NCI-H460 (cell line): Measurements from ENCODE around the gene PHACTR3. TPM values are rescaled to one million over a fixed set of nuclear protein-coding genes. Genes with fewer than 3 reads are reported as not detected.
"Not testable (repeated sequence)": the region's sequence is repeated elsewhere in the genome, so short reads cannot be mapped to it uniquely, and the experiment has no call there.

Experiments
- DNase-seq: peaks from one replicate; pipeline ENCODE4 v3.0.0-alpha.2; 2016; ENCODE audit warnings: low read depth; ENCODE audit errors: extremely low read depth
- polyA plus RNA-seq: library from polyadenylated mRNA; depleted of rRNA; stranded (reverse); fragments of >200 nt; gene quantifications from 2 replicates; pipeline ENCODE4 v1.2.3, GENCODE V29; 2014; cell fraction: nucleus; rRNA removed
- total RNA-seq: library from RNA; depleted of rRNA; stranded (reverse); fragments of >200 nt; shearing (Covaris generic); gene quantifications from 2 replicates; pipeline ENCODE4 v1.2.3, GENCODE V29; 2014; rRNA removed

The PHACTR3 gene
- not detected in 2 replicates for total RNA-seq
- not detected in 2 replicates for polyA plus RNA-seq

DNA sequence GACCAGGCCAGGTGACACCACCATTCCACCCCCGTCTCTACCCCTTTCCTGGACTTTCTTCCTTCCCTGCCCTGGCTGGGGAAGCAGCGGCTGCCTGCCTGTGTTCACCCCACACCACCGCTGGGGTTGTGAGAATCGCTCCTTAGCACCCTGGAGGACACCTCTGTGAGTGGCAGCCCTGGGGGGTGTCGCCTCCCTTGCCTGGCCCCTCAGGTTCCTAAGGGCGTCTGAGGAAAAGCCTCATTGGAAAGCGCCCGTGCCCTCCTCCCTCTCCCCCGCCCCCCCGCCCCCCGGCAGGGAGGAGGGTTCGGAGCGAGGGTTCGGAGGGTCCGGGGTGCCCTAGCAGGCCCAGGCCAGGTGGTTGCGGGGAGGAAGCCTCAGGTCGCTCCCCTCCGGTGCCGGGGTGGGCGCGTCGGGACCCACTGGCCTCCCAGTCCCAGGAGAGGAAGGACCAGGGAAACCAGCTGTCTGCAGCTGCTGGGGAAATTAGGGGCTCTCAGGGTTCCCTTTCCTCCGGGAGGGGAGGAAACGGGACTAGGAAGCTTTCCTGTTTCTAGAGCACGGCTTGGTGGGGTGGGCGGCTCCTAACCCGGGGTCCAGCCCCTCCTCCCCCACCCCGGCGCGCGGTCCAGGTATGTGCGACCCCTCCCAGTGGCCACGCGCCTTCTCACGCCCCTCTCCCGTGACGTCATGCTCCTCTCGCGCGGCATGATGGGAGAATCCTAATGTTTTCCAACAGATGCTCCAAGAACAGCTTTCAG, at the start of gene PHACTR3:
PHACTR3 (plus strand) TSS at position 760 of the 761 bp plus-strand sequence. CDS start 475 bp downstream, outside the sequence.
- no peak for DNase-seq

DNA sequence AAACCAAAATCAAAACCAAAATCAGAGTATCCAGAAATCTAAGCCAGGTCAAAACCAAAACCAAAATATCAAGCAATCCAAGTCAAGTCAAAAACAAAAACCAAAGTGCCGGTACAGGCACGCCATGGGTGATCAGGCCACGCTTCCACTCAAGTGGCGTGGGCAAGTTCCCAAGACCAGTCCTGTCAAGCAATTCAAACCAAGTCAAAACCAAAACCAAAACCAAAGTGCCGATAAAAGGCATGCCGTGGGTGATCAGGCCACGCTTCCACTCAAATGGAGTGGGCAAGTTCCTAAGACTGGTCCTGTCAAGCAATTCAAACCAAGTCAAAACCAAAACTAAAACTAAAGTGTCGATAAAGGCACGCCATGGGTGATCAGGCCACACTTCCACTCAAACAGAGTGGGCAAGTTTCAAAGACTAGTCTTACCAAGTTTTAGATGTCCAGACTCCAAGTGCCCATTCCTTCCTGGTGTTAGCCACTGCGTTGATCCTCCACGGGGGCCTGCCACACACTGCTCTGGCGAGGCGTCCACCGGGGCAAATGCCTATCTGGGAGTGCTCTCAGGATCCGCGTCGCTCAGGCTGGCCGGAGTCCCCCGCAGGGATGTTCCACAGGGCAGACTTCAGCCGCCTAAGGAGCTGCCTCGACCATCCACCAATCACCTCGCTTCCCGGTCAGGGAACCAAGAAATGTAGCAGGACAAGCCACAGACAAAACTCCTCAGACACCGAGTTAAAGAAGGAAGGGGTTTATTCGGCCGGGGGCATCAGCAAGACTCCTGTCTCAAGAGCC, 46.4 kb upstream of the PHACTR3 start:
- not testable (repeated sequence) for DNase-seq

DNA sequence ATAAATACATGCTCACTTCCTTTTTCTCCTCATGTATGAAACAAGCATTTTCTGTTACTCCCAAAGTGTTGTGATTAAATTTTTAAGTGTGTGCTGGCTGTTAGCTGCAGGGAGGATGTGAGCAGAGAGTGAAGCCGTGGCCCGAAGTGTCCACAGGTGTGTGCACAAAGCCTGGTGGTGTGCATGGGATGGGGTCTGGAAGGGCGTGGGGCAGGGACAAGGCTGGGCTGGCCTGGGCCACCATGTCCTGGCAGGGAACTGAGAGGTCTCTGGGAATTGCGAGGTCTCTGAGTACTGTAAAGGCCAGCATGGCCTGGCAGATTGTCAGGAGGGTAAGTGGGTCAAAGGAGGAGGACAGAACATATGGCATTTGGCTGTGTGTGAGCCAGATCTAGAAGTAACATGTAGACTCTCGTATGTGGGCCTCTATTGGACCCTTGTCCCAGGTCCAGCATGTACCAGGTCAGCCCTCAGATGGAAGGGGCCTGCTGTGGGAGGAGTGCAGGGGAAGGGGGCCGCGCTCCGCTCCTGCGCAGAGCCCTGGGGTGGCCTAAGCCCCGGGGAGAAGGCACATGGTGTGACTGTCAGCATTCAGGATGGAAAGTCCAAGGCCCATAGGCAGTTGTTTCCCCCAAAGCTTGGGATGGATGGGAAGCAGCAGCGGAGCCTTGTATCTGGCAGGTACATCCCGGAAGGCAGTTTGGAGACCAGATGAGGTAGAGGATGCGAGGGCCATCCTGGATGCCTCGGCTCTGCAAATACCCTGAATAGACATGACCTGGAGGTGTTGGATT, 45.1 kb upstream of the PHACTR3 start:
- DNase-seq, result no peak

DNA sequence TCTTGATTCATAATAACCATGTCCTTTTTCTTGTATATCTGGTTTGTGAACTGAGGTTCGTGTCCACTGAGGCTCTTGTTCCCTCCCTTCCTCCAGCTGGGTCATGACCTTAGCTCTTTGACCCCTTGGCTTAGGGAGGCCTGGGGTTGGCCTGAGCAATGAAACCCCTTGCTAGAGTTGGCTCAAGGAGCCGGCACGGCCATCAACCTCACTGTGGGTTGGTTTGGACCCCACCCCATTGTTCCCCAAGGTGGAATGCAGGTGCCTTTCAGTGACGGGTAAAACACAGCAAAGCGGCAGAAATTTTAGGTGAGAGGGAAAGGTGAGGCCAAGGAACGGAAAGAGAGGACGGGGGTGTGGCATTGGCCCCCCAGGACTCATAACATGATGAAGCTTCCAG, 44.5 kb upstream of the PHACTR3 start:
- DNase-seq, result no peak

DNA sequence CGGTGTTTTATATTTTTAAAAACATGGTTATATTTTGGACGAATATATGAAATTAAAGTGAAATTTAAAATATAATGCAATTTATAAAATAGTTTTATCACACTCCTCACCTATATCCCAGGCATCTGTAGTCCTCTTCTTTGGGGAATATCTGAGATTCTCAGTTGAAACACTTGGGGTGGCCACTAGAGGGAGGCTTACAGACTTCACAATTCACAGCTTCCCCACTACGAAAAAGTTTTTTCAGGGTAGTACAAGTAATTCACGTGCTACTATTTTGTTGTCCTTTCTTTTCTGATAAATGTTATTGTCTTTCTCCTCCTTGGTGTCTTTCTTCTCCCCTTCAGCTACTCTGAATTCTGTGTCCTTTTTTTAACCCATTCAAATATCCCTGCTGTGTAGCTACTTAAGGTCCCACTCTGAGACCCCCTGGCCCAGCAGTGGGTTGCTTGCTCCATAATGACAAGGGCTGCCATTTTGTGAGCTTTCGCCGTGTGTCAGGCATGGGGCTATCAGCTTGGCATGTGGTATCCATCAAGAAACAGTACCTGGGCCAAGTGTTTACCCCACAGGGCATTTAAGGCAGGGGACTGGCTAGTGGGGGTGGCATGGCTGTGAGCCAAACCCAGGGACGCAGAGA, 43.6 kb upstream of the PHACTR3 start:
- DNase-seq, result peak; percentile 36

DNA sequence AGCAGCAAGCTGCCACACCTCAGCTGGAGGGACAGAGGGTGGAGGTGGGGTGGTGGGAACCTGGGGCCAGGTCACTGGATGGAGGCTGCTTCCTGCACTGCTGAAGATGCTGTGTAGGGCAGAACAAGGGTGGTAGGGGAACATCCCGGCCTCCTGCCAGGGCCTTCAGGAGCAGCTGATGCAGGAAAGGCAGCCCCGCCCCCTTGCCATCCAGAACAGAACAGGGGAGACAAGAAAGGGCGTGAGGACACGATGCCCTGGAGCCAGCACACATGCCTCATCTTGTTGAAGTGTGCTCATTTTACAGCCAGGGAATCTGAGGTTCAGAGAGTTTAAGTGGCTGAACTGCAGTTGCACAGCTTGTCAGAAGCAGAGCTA, 43.1 kb upstream of the PHACTR3 start:
- DNase-seq, result no peak

DNA sequence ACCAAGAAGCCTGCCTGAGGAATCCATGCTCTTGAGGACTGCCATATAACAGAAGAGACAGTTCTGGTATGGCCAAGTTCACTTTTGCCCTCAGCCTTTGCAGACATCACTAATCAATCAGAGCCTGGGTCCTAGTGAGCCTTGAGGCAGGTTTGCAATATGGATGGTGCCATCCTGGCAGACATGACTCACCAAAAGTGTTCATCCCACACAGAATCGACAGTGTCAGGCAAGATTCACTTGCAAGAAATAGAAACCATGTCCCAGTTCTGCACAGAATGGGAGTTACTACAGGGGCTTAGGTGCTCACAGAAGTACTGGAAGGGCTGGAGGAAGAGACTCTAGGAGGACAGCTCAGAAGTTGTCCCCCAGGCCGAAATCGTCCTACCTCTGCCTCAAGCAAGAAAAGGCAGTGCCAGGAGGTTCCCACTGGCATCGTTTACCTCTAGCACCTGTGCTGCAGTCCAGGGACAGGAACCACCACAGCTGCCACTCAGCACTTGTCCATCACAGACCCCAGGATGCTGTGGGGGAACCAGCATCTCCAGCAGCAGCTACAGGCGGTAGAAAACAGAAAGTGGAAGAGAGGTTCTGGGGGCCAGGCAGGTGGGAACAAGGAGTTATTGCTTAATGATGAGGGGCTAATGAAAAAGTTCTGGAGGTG, 42.6 kb upstream of the PHACTR3 start:
- no peak for DNase-seq

DNA sequence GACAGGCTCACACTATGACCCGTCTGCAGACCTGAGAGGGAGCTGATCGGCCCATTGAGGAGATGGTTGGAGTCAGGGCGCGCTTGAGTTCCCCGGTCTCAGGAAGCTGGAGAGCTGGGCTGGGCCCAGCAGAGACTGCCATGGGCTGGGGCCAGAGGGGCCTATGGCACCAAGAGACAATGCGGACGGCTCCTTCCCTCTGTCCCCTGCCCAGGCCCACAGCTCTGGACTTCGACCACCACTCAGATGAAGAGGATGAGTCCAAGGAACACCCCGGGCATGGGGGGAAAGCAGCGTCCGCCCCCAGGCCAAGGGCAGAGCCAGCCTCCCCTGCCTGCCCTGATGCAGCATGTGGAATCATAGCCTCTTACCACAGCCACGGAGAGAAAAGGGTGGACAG, 40.2 kb upstream of the PHACTR3 start:
- no peak for DNase-seq

DNA sequence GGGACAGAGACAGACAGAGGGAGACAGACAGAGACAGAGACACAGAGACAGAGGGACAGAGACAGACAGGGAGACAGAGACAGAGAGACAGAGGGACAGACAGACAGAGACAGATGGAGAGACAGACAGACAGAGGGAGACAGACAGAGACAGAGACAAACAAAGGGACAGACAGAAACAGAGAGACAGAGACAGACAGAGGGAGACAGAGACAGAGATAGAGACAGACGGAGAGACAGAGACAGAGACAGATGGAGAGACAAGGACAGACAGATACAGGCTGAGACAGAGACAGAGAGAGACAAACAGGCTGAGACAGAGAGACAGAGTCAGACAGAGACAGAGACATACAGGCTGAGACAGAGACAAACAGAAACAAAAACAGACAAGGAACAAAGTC, 39.4 kb upstream of the PHACTR3 start:
- no peak for DNase-seq

DNA sequence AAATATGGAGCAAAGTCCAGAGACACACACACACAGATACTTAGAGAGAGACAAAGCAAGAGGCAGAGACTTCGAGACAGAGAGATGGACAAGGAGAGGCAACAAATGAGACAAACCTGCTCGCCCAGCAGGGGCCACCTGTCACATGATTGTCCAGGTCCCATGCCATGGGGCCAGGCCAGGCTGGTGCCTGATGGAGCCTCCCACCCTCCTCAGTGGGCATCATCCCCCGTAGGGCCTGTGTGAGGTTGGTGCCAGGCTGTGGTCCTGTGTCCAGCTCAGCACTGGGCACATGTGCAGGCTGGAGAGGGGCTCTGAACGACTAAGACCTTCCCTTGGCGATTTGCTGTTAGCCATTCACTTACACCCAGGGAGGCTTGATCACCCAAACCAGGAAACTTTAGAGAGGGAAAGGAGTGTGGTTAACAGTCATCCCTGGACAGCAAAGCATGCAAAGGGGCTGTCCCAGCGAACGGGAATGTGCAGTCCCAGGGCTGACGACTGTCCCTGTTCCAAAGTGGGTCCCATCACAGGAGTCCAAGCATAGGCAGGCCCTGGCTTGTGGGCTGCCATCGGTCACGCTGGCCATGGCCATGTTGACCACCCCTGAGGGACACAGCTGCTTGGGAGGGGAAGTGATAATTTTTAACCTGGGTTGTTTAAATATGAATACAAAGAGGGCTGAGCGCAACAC, 38.4 kb upstream of the PHACTR3 start:
- no peak for DNase-seq

DNA sequence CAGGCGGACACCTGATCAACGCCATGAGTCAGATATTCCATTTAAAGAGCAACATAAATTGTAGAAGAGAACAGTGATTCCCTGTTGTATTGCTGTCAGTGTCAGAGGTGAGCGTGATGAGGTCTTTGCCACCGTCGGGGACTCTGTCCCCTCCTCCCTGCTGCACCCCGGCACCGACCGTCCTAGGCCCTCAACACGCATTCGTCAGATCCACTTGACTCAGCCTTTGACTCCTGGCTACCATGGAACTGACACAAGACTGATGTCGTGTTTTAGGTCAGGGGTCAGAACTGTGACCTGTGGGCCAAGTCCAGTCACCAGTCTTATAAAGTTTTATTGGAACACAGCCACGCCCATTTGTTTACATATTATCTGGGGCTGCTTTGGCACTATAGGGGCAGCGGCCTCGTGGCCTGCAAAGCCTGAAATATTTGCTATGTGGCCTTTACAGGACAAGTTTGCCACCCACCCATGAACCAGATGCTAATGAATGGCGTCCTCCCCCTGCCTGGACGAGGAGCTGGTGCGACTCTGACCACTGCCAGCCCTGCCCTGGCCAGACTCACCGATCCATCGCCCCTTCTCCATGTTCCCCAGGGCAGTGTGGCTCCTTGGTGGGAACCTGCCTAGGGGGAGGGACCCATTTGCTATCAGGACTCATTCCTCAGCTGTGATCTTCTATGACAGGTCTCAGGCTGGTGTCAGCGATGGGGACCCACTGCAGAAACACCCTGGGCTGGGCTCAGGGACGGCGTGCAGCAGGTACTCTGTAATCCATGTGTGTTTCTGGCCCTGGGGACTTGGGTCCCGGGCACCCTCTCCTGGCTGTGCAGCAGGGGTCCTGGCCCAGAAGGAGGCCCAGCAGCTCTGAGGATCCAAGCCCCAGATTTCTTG, 37.5 kb upstream of the PHACTR3 start:
- no peak for DNase-seq

DNA sequence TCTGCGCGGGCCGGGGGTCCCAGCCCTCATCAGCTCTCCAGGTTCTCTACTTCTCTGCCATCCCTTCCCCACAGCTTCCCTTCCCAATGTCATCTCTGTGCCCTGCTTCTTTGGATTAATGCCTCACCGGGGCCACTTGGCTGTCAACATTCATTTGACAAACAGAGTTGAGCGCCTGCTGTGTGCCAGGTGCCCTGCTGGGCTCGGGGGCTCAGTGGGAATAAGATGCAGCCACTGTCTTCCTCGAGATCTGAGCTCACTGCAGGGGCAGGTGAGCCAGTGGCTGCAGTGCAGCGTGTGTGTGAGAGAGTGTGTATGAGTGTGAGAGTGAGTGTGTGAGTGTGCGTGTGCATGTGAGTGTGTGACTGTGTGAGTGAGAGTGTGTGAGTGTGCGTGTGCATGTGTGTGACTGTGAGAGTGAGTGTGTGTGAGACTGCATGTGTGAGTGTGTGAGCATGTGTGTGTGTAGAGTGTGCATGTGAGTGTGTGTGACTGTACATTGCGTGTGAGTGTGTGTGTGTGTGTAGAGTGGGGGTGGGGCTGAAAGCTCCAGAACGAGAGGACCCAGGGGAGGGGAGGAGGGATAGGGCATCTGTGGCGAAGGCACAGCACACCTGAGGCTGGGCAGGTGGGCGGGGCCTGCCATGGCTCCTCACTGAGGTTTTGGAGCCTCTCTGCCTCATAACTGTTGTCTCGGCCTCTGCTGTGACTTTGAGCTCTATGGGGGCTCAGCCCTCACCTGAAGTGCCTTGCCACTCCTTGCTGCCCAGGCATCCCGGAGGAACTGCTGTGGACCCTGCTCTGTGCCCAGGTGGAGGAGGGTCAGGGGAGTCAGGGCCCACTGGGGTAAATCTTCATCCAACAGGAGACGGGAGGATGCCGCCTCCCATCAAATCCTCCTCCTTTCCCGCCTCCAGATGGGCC, 36.5 kb upstream of the PHACTR3 start:
- DNase-seq, result no peak

DNA sequence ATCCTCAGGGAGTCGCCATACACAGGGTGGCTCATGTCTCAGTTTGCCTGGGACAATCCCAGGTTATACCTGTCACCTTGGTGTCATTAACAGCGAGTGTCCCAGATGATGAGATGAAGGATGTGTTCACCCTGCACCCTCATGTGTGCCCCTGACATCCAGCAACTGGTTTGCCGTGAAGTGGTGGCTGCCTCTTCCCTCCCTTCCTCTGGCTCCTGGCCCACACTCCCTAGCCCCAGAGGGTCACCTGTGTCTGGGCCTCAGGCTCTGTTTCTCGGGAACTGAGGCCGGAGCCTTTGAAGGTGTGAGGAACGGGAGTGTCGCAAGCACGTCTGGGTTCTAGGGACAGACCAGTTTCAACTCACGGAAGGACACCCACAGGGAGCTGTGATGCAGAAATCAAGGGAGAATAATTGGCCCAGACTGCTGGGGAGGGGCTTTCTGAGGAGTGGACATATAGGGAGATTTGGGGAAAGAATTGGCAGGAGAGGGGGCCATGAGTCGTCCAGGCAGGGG, 35.8 kb upstream of the PHACTR3 start:
- no peak for DNase-seq

DNA sequence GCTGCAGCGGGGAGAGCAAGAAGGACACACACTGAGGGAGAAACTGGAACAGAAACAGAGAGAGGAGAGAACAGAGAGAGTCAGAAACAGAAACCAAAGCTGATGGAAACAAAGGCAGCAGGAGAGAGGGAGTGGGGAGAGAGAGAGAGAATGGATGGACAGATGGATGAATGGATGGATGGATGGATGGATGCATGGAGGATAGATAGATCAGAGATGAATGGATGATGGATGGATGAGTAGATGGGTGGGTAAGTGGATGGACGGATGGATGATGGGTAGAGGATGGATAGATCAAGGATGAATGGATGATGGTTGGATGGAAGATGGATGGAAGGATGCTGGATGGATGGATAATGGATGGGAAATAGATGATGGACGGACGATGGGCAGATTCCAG, 35.0 kb upstream of the PHACTR3 start:
- DNase-seq, result no peak

DNA sequence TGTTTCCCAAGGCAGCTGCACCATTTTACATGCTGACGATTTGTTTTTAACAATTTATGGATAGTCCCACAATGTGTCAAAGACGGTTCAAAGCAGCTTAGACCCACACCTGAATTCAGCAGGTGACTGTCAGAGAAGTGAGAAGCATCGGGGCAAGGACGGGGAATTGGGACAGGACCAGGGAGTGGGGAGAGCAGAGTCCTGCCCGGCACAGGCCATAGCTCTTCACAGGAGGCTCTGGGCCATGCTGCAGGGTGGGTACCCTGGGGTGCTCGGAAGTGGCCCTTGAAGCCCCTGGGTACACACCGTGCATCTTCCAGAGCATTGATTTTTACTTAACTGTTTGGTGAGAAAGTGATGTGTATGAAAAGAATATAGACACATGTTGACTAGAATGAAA, 33.2 kb upstream of the PHACTR3 start:
- no peak for DNase-seq

DNA sequence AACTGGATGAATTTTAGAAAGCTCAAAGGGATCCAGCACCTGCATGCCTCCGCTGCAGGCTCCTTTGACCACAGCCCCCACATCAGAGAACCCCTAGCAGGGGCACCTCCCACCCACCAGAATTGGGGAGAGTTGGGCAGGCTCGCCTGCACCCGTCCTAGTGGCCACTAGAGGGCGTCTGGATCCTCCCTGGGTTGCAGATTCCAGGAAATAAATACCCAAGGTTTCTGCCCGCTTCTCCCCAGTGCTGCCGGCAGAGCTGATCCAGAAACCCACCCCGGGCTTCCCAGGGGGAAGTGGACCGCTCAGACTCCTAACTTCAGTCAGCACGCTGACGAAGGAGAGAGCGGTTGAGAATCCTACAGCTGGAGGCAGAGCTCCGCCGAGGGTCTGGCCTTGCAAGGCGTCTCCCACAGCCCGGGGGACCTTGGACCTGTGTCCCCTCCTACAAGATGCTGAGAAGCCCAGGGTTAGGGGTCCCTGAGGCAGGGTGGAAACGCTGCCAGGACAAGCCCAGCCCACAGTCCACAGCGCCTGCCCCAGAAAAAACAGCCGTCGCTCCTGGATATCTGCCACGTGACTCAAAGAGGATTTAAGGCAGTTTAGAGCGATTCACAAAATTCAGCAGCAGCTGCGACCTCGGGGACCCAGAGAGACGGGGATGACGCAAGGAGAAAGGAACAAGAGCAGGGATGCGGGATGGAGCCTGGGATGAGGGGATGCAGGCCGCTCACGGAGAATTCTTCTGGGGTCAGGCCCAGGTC, 32.6 kb upstream of the PHACTR3 start:
- DNase-seq, result peak; percentile 30
